CD4-positive, alpha-beta T cell treated with Interleukin-17A for 4 hours (primary cell): ENCODE data around the gene SLC33A1.
A peak's percentile ranks its signal among the peaks of the same experiment; 100 is the strongest.
"Not testable (repeated sequence)": the region's sequence is repeated elsewhere in the genome, so short reads cannot be mapped to it uniquely, and the experiment has no call there.

Experiments used
- DNase-seq: peaks from one replicate; pipeline ENCODE4 v3.0.0-alpha.2; 2020; ENCODE audit warnings: mixed read lengths

Gene SLC33A1

GRCh38 chr3:155854141-155854940, at the start of gene SLC33A1:
TSS of gene SLC33A1 (minus strand) at chr3:155854427. CDS start at chr3:155853997, 430 bp downstream.
- DNase-seq, result peak; percentile 97

DNA sequence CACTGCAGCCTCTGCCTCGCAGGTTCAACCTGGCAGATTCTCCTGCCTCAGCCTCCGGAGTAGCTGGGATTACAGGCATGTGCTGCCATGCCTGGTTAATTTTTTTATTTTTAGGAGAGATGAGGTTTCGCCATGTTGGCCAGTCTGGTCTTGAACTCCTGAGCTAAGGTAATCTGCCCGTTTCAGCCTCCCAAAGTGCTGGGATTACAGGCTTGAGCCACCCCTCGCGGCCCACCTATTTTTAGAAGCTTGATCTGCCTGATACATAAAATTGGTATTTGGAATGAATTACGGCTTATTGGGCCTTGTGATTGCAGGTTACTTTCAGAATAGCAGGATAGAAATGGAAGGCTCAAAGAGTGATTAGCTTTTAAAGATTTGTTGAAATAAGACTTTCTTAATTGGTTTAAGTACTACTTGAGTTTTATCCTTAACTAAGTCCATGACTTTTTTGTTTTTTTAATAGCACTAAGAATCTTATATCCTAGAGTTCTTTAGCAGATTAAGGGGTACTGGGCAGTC, 41.2 kb upstream of the SLC33A1 start:
- DNase-seq, result no peak

GRCh38 chr3:155891321-155891720, 37.1 kb upstream of the SLC33A1 start:
- DNase-seq, result no peak

GRCh38 chr3:155890671-155891190, 36.5 kb upstream of the SLC33A1 start:
- no peak for DNase-seq

DNA sequence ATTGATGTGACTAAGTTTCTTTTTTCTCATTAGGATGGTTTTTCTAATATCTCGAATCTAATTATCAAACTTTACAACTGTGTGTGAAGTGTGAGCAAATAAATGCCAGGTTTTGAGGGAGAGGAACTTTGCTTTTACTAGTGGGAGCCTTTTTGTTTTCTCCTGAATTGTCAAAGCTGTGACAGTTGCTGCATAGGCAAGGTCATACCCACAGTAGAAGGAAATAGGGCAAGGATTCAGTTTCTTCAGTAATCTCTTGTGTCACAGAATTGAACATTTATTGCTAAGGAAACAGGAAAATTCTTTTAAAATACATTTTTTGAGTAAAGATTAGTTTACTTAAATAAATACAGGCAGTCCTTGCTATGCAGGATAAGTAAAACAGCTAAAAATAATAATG, 35.7 kb upstream of the SLC33A1 start:
- DNase-seq, result no peak

DNA sequence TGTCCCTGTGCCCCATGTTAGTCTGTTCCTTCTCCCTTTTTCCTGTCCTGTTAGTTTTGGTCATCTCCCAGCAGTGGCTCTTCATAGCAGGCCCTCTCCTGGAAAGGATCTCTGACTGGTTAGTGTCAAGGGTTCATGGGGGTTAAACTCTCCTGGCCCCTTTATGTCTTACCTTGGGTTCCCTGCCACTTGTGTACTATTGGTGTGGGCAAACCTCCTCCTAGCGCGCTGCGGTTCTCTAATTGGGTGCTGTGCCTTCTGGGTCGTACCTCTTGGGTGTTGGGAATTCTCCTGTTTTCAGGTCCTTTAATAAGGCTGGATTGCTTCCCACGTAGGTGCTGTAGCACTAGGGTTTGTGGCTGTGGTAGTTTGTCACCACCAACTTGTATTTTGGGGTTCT, 35.0 kb upstream of the SLC33A1 start:
- no peak for DNase-seq

DNA sequence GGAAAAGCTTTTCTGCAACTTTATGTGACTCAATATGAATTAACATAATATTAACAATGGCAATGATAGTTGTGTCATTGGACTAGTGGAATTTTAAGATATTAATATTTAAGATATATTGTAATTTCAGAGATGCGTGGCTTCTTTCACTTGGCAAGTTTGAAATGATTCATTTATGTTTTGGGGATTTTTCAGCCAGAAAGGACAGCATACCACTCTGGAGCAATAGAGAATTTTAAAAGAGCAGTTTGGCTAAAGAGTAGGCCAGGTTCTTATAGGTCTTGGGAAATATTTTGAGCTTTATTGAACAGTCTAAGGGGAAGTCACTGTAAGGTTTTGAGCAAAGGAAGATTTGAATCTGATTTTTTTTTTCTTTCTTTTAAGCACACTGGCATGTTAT, 32.7 kb upstream of the SLC33A1 start:
- no peak for DNase-seq

DNA sequence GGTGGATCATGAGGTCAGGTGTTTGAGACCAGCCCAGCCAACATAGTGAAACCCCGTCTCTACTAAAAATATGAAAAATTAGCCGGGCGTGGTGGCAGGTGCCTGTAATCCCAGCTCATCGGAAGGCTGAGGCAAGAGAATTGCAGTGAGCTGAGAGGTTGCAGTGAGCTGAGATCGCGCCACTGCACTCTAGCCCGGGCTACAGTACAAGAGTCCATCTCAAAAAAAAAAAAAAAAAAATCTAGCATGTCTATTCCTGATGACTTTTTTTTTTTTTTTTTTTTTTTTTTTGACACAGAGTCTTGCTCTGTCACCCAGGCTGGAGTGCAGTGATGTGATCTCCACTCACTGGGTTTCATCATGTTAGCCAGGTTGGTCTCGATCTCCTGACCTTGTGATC, 32.1 kb upstream of the SLC33A1 start:
- DNase-seq, result not testable (repeated sequence)

GRCh38 chr3:155885292-155885691, 31.1 kb upstream of the SLC33A1 start:
- no peak for DNase-seq

DNA sequence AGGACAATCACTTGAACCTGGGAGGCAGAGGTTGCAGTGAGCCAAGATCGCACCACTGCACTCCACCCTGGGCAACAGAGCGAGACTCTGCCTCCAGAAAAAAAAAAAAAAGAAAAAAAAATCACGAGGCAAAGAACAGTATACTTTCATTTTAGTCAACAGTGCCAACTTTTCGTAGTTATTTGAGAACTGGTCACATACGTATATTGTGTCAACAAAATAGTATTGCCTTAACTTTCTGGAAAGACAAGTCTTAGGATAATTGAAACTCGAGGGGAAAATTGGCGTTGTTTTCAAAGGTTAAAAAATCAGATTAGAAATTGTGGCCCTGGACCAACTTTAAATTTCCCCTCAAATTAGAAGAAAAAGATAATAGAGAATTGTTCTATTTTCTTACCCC, 30.1 kb upstream of the SLC33A1 start:
- no peak for DNase-seq

- DNase-seq, result no peak
These were observed 26.1 kb upstream of the SLC33A1 start for GRCh38 chr3:155880286-155880685.

DNA sequence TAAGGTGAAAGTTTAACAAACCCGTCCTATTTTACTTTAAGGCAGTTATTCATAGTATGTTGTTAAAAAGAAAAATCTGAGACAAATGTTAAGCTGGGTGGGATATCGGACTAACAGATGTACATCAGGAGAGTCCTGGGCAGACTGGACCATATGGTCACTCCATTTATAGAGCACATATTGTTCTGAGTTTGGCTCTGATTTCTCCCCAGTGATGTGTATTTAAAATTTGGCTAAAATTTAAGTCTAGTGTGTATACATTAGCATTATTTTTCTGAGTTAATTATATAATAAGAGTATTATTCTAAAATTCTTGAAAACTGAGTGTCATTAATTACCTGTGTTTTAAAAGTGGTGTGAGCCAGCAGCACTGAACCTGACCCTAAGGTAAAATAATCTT, 22.3 kb upstream of the SLC33A1 start:
- DNase-seq, result no peak

- DNase-seq, result no peak
These were observed 21.8 kb upstream of the SLC33A1 start for GRCh38 chr3:155876037-155876436.

DNA sequence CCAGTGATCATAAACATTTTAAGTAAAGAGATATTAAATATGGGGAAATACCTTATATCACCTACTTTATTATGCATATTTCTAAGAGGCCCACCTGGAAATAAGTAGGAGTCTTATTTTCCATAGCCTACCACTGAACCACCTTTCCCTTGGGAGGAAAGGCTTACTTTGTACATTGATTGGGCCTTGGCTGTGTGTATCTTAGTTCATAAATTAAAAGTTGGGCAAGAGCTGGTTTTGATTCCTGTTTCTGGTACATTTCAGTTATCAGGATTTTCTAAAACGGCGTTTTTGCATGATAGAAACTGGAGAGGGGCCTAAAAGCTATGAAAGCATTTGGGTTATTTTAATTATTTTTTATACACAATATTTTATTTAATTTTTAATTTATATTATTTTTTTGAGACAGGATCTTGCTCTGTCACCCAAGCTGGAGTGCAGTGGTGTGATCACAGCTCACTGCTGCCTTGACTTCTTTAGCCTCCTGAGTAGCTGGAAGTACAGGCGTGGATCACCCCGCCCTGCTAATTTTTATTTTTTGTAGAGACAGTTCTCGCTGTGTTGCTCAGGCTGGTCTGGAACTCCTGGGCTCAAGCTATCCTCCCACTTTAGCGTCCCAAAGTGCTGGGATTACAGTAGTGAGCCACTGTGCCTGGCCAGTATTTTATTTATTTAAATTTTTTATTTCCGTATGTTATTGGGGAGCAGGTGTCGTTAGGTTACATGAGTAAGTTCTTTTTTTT, 18.8 kb upstream of the SLC33A1 start:
- DNase-seq, result no peak

GRCh38 chr3:155871746-155872158, 17.5 kb upstream of the SLC33A1 start:
- DNase-seq, result no peak

- peak; percentile 54 for DNase-seq
These were observed 16.9 kb upstream of the SLC33A1 start for GRCh38 chr3:155870945-155871745.

GRCh38 chr3:155870133-155870944, 16.1 kb upstream of the SLC33A1 start, which contains the start of gene GMPS:
TSS of gene GMPS (plus strand) at chr3:155870650. CDS start at chr3:155870871, 221 bp downstream.
- DNase-seq, result peak; percentile 96

DNA sequence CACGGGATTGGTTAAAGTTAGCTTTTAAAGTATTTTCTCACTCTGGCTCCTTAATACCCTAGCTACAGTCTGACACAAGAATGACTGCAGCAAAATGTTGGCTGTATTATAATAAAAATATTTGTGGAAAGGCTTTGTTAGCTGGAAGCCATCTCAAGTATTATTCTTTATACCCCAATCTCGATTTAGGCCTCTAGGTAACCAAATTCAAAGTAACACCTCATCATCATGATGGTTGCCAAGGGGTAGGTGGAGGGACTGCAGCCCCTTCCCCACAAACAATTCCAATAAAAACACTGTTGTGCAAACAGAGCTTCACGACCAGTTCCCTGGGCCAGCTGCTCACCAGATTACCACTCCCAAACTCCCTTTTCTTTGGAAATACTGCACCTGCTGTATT, 15.5 kb upstream of the SLC33A1 start:
- no peak for DNase-seq

GRCh38 chr3:155863072-155863784, 9.0 kb upstream of the SLC33A1 start:
- DNase-seq, result no peak

DNA sequence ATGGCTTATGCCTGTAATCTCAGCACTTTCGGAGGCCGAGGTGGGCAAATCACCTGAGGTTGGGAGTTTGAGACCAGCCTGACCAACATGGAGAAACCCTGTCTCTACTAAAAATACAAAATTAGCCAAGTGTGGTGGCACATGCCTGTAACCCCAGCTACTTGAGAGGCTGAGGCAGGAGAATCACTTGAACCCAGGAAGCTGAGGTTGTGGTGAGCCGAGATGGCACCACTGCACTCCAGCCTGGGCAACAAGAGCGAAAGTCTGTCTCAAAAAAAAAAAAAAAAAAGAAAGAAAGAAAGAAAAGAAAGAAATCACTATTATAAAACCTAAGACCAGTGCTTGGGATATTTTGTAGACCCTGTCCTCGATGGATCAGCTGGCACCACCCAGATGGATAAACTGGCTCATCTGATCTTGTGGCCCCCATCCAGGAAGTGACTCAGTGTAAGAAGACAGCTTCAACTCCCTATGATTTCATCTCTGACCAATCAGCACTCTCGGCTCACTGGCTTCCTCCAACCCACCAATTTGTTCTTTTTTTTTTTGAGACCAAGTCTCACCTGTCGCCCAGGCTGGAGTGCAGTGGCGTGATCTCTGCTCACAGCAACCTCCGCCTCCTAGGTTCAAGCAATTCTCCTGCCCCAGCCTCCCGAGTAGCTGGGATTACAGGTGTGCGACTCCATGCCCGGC, 8.2 kb upstream of the SLC33A1 start:
- peak; percentile 67 for DNase-seq
